CD4-positive, alpha-beta T cell treated with Interleukin-17A for 1 hour (primary cell): ENCODE data around the gene SERPINB5.

Experiments used
- DNase-seq: peaks from one replicate; pipeline ENCODE4 v3.0.0-alpha.2; 2020

SERPINB5 gene

DNA sequence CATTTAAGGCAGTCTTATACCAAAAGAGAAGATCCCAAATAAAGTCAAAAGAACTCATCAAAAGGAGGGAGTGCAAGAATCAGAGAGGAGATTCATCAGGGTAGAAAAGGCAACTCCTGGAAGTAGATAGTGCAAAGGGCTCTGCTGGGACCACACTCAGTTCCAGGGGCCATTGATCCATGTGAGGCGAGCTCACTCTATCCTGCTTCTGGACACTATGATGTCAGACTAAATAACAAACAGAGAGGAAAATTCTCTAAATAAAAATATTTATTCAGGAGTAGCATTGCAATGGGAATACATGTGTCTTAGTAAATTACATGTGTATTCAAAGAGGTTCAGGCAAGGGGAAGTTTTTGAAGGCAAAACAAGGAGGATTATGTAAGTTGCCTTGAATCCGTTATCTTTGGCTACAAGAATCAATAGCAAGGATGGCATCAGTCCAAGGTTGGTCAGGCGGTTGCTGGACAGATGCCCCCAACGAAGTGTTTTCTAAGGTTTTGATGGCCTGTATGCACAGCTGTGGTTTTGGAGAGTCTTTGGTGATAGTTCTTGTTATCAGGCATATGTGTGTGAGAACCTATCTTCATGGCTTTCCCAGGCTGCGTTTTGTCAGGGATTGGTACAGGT is 52.2 kb downstream of the SERPINB5 start:
- DNase-seq = no peak

DNA sequence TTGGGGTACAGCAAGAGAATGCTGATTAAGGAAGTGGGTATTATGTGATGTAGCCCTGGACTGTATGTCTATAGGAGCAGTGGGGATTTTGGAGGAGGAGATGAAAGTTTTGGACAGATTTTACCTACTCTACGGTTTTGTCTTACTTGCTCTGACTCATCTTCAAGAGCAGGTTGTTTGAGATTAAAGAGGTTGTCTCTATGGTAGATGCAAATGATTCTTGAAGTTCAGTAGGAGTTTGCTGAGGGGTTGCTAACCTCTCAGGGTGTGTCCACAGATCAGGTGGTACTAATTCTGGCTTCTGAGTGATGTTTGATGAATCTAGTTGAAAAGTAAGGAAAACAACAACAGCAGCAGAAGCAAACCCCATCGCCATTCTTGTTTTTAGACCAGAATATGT is 55.7 kb downstream of the SERPINB5 start:
- no peak for DNase-seq

DNA sequence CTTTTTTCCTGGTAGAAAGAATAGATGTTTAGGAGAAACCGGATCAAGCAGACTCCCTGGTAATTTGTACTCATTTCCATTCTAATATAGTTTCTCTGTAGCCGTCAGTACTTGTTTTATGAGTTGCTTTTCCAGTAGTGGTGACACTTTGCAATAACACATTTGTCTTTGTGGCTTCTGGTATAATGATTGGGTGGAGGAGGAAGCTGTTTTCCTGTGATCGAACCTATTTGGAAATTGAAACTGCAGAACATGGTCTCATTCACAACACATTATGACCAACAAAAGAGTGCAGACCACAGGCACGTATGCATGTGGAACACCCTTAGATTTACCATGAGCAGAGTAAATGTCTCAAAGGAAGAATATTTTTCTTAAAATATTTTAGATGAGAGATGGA is 57.9 kb downstream of the SERPINB5 start:
- DNase-seq = no peak

DNA sequence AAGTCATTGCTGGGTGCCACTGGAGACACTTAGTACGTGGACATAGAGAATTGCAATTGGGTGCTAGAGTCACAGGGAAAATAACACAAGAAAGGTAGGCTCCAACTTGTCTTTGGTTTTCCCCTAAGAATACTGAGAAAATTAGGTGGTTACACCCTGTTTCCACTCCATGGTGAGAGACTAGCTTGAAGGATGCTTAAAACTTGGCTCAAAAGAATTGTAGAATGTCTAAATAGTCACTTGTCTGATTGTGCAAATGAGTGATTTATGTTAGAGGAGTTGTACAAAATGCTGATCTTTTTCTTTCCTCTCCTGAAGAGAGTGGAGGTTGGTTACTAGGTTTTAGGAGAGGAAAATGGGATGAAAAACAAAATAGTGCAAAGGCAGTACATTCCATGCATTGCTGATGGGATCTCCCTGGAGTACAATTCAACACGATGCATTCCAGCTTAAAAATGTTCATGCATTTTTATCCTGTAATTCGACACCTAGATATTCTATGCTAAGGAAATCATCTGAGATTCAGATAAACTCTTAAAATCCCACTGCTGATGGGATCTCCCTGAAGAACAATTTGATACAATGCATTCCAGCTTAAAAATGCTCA is 63.2 kb downstream of the SERPINB5 start:
- DNase-seq = no peak

DNA sequence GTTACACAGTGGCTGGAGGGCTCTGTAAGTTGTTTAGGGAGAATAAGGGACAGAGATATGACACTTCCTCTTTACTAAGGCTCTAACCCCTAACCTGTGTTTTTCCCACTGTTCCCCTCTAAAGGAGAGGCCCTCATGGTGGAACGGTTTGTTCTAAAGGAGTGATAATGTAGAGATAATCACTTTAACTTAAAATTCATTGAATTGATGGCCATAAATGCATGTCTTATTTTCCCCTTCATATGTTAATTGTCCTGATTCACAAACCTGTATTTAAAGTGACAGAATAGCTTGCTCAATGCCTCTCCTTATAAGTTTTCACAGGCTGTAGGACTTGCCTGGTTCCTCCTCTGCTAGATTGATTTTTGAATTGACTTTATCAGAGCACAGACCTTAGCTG is 65.3 kb downstream of the SERPINB5 start, which contains the start of gene SERPINB12:
SERPINB12 (plus strand) TSS at position 301 of the 400 bp plus-strand sequence. CDS start 13,791 bp downstream, outside the sequence.
- no peak for DNase-seq

DNA sequence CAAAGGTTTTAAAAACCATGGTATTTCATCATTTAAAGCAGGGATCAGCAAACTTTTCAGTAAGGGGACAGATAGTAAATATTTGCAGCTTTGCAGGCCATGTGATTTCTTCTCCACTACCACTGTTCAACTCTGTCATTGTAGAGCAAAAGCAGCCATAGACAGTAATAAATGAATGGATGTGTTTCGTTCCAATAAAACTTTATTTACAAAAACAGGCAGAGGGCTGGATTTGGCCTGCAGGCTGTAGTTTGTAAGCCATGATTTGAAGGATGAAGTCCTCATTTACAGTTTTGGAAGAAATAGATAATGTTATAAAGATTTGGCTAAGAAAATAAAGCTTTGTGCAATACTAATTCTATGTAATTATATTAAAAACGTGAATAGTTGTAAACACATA is 67.3 kb downstream of the SERPINB5 start:
- no peak for DNase-seq

DNA sequence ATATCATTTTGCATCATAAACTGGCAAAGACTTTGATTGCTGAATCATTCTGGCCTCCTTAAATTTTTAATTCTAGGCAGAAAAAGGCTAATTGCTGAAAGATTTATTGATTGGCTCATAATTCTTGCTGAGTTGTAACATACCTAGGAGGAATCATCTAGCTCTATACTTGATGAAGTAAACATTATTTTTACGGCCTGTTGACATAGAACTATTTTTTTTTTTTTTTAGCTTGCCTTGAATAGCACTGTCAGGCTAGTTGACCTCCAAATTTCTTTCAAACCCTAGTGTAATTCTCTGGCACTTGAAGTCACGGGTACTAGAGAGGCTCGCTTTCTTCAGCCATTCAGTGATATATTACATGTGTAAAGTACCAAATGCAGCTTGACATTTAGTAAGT is 68.2 kb downstream of the SERPINB5 start:
- DNase-seq = no peak

DNA sequence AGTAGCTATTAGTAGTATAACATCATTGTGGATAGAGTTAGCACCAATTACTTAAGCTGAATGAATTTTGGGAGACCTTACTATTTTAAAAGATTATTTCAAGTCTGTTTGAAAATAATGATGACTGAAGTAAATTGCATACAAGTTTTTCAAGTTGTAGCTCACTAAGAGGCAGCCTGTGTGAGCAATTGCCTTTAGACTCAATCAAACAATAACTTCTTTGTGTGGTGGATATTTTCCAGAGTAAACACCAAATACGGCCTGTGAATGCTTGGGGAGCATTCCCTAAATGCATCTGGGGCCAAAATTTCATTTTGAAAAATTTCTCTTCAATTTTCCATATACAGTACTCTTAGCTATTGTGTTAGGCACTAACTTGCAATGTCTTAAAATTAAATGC is 73.3 kb downstream of the SERPINB5 start:
- no peak for DNase-seq

DNA sequence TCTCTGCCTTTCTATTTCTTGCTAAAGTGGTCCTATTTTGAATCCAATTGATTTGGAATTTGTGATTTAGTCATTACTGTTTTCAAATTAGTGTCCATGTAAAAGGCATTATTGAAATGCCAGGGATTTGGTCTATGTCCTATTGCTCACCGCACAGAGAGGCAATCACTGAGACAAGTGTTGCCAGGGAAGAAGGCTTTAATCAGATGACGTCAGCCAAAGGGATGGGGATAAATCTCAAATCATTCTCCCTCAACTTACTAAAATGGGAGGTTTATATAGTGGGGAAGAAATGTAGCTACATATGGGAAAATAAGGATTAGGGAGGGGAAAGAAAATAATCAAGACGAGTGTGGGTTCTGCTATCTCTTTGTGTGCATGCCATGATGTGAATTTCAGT is 75.0 kb downstream of the SERPINB5 start:
- no peak for DNase-seq

DNA sequence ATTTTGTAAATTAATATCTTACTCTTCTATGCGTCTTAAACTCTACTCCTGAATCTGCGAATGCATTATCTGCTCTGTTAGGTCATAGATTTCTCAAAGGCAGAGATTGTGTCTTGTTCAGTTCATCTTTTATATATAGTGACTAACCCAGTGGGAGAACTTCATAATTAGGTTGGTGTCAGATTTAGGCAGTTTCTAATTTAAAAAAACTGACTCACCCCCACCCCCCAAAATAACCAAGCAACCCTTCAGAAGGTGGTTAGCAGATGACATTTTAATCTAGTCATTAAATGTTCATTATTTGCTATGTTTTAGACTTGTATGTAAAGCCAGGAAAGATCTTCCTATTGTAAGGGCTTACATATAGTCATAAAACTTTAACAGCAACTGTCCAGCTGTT is 75.8 kb downstream of the SERPINB5 start:
- no peak for DNase-seq

DNA sequence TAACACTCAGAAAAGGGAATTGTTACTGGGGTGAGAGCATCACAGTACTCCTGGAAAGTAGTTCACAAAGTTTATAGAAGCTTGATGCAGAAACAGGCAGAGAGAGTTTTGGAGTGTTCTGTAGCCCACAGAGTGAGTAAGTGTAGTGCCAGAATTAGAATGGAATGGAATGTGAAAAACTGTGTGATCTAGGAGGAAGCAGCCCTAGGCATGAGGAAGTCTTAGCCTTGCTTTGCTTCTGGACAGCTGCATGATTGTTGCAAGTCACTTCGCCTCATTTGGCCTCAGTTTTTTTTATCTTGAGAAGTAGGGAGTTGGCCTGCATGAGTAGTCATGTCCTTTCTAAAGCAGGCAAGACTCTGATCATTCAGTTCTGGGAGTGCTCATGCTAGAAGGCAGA is 76.3 kb downstream of the SERPINB5 start:
- DNase-seq = no peak
